ENCODE measurements around the gene ZRANB1.

DNA sequence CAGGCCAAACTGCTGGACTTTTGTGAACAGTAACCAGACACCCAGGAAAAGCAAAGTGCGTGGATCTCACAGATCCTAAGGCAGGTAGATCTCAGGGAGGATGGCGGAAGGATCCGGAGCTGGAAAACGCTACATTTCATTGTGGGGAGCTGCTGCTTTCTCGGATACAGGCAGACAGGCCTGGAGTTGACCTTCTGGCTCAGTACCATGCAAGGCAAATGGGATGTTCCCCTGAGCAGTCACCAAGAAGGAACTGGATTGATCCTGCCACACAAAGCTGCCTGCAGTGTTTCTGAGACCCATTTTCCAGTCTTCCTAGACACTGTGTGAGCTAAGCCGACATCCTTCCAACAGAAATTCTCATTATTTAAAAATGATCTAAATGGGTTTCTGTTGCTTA is 65.5 kb downstream of the ZRANB1 start:
- no peak for TF ChIP-seq POLR2A (IDR thresholded peaks at IDR 0.05)
- TF ChIP-seq, protein P1, sequence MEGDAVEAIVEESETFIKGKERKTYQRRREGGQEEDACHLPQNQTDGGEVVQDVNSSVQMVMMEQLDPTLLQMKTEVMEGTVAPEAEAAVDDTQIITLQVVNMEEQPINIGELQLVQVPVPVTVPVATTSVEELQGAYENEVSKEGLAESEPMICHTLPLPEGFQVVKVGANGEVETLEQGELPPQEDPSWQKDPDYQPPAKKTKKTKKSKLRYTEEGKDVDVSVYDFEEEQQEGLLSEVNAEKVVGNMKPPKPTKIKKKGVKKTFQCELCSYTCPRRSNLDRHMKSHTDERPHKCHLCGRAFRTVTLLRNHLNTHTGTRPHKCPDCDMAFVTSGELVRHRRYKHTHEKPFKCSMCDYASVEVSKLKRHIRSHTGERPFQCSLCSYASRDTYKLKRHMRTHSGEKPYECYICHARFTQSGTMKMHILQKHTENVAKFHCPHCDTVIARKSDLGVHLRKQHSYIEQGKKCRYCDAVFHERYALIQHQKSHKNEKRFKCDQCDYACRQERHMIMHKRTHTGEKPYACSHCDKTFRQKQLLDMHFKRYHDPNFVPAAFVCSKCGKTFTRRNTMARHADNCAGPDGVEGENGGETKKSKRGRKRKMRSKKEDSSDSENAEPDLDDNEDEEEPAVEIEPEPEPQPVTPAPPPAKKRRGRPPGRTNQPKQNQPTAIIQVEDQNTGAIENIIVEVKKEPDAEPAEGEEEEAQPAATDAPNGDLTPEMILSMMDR (IDR thresholded peaks at IDR 0.05): no peak
- no peak for TF ChIP-seq POLR2AphosphoS5 (IDR thresholded peaks at IDR 0.05)

Data from prostate gland (tissue), 2 donors.